ENCODE data around the gene HS2ST1. TPM values are rescaled to one million over a fixed set of nuclear protein-coding genes. Genes with fewer than 3 reads are reported as not detected.
"Not testable (repeated sequence)": the region's sequence is repeated elsewhere in the genome, so short reads cannot be mapped to it uniquely, and the experiment has no call there.

Gene HS2ST1
- total and polyA plus RNA-seq, 5 donors from 2014 or later = 7.7 to 12.3 (median 8.0) TPM

GRCh38 chr1:87058343-87058649, 143.9 kb downstream of the HS2ST1 start:
- H3K4me1 Mint-ChIP-seq = peaks cover 17 to 47% (median 36%) of the 10 kb centered on the region in 4 donors
- H3K27me3 ChIP-seq (ENCODE audit: control insufficient read depth, insufficient read depth, low read length) = no peaks in the 10 kb centered on the region
- peaks cover 0 to 10% (median 0%) of the 10 kb centered on the region in 7 donors for H3K9me3 Mint-ChIP-seq
- H3K4me3 ChIP-seq (ENCODE audit: low read depth, low read length) = no peak overlapping the region
- no peak for ATAC-seq (ENCODE audit: low read depth in 2 of 2)
- H3K36me3 Mint-ChIP-seq = peaks cover 3% of the 10 kb centered on the region
- no peak overlapping the region for H3K27ac ChIP-seq (ENCODE audit: insufficient read depth, low read length, poor library complexity, severe bottlenecking)
- no peaks in the 10 kb centered on the region for H3K27me3 Mint-ChIP-seq
- H3K4me3 Mint-ChIP-seq = no peak overlapping the region
- no peak for DNase-seq
- no peak overlapping the region for H3K27ac Mint-ChIP-seq
- H3K9me3 ChIP-seq (ENCODE audit: control insufficient read depth in 2 of 2, low read length in 2 of 2) = no peaks in the 10 kb centered on the region
- no peaks in the 10 kb centered on the region for H3K4me1 ChIP-seq (ENCODE audit: control insufficient read depth, insufficient read depth, low read length, poor library complexity, severe bottlenecking)
- no peaks in the 10 kb centered on the region for H3K36me3 ChIP-seq (ENCODE audit: control insufficient read depth, insufficient read depth, low read length)

DNA sequence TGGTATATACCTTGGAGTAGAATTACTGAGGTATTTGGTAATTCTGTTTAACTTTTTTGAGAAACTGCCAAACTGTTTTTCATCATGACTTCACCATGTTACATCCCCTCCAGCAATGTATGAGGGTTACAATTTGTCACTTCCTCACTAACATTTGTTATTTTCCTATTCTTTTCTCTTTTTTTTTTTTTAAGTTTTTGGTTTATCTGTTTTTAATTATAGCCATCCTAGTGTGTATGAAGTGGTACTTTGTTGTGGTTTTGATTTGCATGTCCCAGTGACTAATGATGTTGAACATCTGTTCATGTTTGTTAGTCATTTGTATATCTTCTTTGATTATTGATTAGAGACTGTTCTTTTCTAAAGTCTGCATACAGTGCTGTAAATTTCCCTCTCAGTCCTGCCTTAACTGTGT, 147.3 kb downstream of the HS2ST1 start:
- Mint-ChIP-seq H3K4me3 (peak overlapping the region in 1 of 4 donors; percentile 50), H3K36me3 (peaks cover 3% of the 10 kb centered on the region), H3K4me1 (peaks cover 22 to 51% (median 37%) of the 10 kb centered on the region in 4 donors), H3K9me3 (peaks cover 0 to 10% (median 2%) of the 10 kb centered on the region in 7 donors), H3K27me3 (no peaks in the 10 kb centered on the region), H3K27ac (peak overlapping the region in 1 of 3 donors; percentile 26)
- Histone ChIP-seq H3K4me1 (ENCODE audit: control insufficient read depth, insufficient read depth, low read length, poor library complexity, severe bottlenecking) (no peaks in the 10 kb centered on the region), H3K27me3 (ENCODE audit: control insufficient read depth, insufficient read depth, low read length) (no peaks in the 10 kb centered on the region), H3K4me3 (ENCODE audit: low read depth, low read length) (no peak overlapping the region), H3K36me3 (ENCODE audit: control insufficient read depth, insufficient read depth, low read length) (no peaks in the 10 kb centered on the region), H3K27ac (ENCODE audit: insufficient read depth, low read length, poor library complexity, severe bottlenecking) (peak overlapping the region; percentile 7), H3K9me3 (ENCODE audit: control insufficient read depth in 2 of 2, low read length in 2 of 2) (no peaks in the 10 kb centered on the region)
- DNase-seq (peak in 2 of 3 donors; percentile 5 to 9), ATAC-seq (ENCODE audit: low read depth in 2 of 2) (peak; percentile 68)

DNA sequence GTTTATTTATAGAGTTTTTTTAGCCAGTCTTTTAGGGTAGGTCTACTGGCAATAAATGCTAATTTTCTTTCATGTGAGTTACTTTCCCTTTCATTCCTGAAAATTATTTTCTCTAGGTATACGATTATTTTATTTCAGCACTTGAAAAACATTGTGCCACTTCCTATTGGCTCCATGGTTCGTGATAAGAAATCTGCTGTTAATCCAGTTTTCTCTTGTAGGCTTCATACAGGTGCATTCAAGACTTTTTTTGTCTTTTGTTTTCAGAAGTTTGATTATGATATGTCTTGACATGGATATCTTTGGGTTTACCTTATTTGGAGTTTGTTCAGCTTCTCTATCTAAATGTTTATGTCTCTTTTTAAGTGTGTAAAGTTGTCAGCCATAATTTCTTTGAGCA, 148.3 kb downstream of the HS2ST1 start:
- Mint-ChIP-seq H3K27ac (no peak overlapping the region), H3K4me1 (peaks cover 24 to 53% (median 39%) of the 10 kb centered on the region in 4 donors)
- no peaks in the 10 kb centered on the region for H3K4me1 ChIP-seq (ENCODE audit: control insufficient read depth, insufficient read depth, low read length, poor library complexity, severe bottlenecking)

DNA sequence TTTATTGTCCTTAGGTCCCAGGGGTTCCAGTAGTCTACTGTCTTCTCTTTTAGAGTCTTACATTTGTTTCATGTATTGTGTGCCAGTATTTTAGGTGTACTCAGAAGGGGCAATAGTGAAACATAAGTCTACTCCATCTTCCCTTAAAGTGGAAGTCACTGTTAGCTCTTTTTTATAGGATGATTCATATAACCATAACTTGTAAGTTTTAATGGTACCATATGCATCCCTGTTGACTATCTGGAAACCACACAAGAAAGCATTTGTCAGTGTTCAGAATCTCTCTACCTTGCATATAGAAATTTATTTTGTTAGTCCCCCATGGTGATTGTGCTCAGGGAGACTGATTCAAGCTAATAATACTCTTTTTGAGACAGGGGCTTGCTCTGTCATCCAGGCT, 149.9 kb downstream of the HS2ST1 start:
- Mint-ChIP-seq H3K4me1 (peaks cover 26 to 42% (median 35%) of the 10 kb centered on the region in 4 donors), H3K36me3 (peaks cover 7% of the 10 kb centered on the region), H3K9me3 (peaks cover 0 to 10% (median 2%) of the 10 kb centered on the region in 7 donors), H3K4me3 (no peak overlapping the region), H3K27me3 (no peaks in the 10 kb centered on the region), H3K27ac (no peak overlapping the region)
- DNase-seq (no peak), ATAC-seq (ENCODE audit: low read depth in 2 of 2) (no peak)
- no peak overlapping the region for H3K27ac ChIP-seq (ENCODE audit: insufficient read depth, low read length, poor library complexity, severe bottlenecking)
- no peaks in the 10 kb centered on the region for H3K27me3 ChIP-seq (ENCODE audit: control insufficient read depth, insufficient read depth, low read length)
- H3K36me3 ChIP-seq (ENCODE audit: control insufficient read depth, insufficient read depth, low read length) = no peaks in the 10 kb centered on the region
- H3K4me3 ChIP-seq (ENCODE audit: low read depth, low read length) = no peak overlapping the region
- H3K9me3 ChIP-seq (ENCODE audit: control insufficient read depth in 2 of 2, low read length in 2 of 2) = no peaks in the 10 kb centered on the region
- H3K4me1 ChIP-seq (ENCODE audit: control insufficient read depth, insufficient read depth, low read length, poor library complexity, severe bottlenecking) = no peaks in the 10 kb centered on the region

More for the DNA sequence above, 148.3 kb downstream of the HS2ST1 start:
- Histone ChIP-seq H3K9me3 (ENCODE audit: control insufficient read depth in 2 of 2, low read length in 2 of 2) (no peaks in the 10 kb centered on the region), H3K27me3 (ENCODE audit: control insufficient read depth, insufficient read depth, low read length) (no peaks in the 10 kb centered on the region), H3K4me3 (ENCODE audit: low read depth, low read length) (no peak overlapping the region), H3K36me3 (ENCODE audit: control insufficient read depth, insufficient read depth, low read length) (no peaks in the 10 kb centered on the region), H3K27ac (ENCODE audit: insufficient read depth, low read length, poor library complexity, severe bottlenecking) (no peak overlapping the region)
- H3K4me3 Mint-ChIP-seq = no peak overlapping the region
- H3K9me3 Mint-ChIP-seq = peaks cover 0 to 10% (median 2%) of the 10 kb centered on the region in 7 donors
- no peak for ATAC-seq (ENCODE audit: low read depth in 2 of 2)
- no peaks in the 10 kb centered on the region for H3K27me3 Mint-ChIP-seq
- H3K36me3 Mint-ChIP-seq = peaks cover 7% of the 10 kb centered on the region
- no peak for DNase-seq

- ATAC-seq (ENCODE audit: low read depth in 2 of 2) = no peak
- Mint-ChIP-seq H3K36me3 (peaks cover 7% of the 10 kb centered on the region), H3K9me3 (peaks cover 0 to 10% (median 2%) of the 10 kb centered on the region in 7 donors), H3K4me3 (no peak overlapping the region), H3K4me1 (peaks cover 21 to 36% (median 31%) of the 10 kb centered on the region in 4 donors), H3K27me3 (no peaks in the 10 kb centered on the region), H3K27ac (no peak overlapping the region)
- H3K27me3 ChIP-seq (ENCODE audit: control insufficient read depth, insufficient read depth, low read length) = no peaks in the 10 kb centered on the region
- H3K9me3 ChIP-seq (ENCODE audit: control insufficient read depth in 2 of 2, low read length in 2 of 2) = no peaks in the 10 kb centered on the region
- no peak overlapping the region for H3K4me3 ChIP-seq (ENCODE audit: low read depth, low read length)
- no peak overlapping the region for H3K27ac ChIP-seq (ENCODE audit: insufficient read depth, low read length, poor library complexity, severe bottlenecking)
- H3K36me3 ChIP-seq (ENCODE audit: control insufficient read depth, insufficient read depth, low read length) = no peaks in the 10 kb centered on the region
- no peak for DNase-seq
- no peaks in the 10 kb centered on the region for H3K4me1 ChIP-seq (ENCODE audit: control insufficient read depth, insufficient read depth, low read length, poor library complexity, severe bottlenecking)
Observed at GRCh38 chr1:87064986-87065385, 150.6 kb downstream of the HS2ST1 start.

GRCh38 chr1:87066708-87067107, 152.3 kb downstream of the HS2ST1 start:
- H3K36me3 Mint-ChIP-seq; H3K36me3 ChIP-seq (ENCODE audit: control insufficient read depth, insufficient read depth, low read length); ATAC-seq (ENCODE audit: low read depth in 2 of 2); H3K9me3 Mint-ChIP-seq; H3K4me3 ChIP-seq (ENCODE audit: low read depth, low read length); H3K4me3 Mint-ChIP-seq; H3K27me3 Mint-ChIP-seq; H3K4me1 ChIP-seq (ENCODE audit: control insufficient read depth, insufficient read depth, low read length, poor library complexity, severe bottlenecking); H3K27me3 ChIP-seq (ENCODE audit: control insufficient read depth, insufficient read depth, low read length); H3K27ac ChIP-seq (ENCODE audit: insufficient read depth, low read length, poor library complexity, severe bottlenecking); DNase-seq; H3K27ac Mint-ChIP-seq; H3K9me3 ChIP-seq (ENCODE audit: control insufficient read depth in 2 of 2, low read length in 2 of 2): not testable (repeated sequence)
- peaks cover 12 to 30% (median 25%) of the 10 kb centered on the region in 4 donors for H3K4me1 Mint-ChIP-seq

- no peaks in the 10 kb centered on the region for H3K27me3 ChIP-seq (ENCODE audit: control insufficient read depth, insufficient read depth, low read length)
- H3K4me3 ChIP-seq (ENCODE audit: low read depth, low read length) = no peak overlapping the region
- Mint-ChIP-seq H3K27me3 (no peaks in the 10 kb centered on the region), H3K4me3 (no peak overlapping the region), H3K9me3 (no peaks in the 10 kb centered on the region), H3K36me3 (peaks cover 16% of the 10 kb centered on the region), H3K27ac (peak overlapping the region in 1 of 3 donors; percentile 66), H3K4me1 (peaks cover 0 to 12% (median 4%) of the 10 kb centered on the region in 4 donors)
- H3K4me1 ChIP-seq (ENCODE audit: control insufficient read depth, insufficient read depth, low read length, poor library complexity, severe bottlenecking) = no peaks in the 10 kb centered on the region
- no peaks in the 10 kb centered on the region for H3K36me3 ChIP-seq (ENCODE audit: control insufficient read depth, insufficient read depth, low read length)
- H3K27ac ChIP-seq (ENCODE audit: insufficient read depth, low read length, poor library complexity, severe bottlenecking) = no peak overlapping the region
- DNase-seq (no peak), ATAC-seq (ENCODE audit: low read depth in 2 of 2) (no peak)
- no peaks in the 10 kb centered on the region for H3K9me3 ChIP-seq (ENCODE audit: control insufficient read depth in 2 of 2, low read length in 2 of 2)
Observed at GRCh38 chr1:87072411-87072810, 158.0 kb downstream of the HS2ST1 start.

DNA sequence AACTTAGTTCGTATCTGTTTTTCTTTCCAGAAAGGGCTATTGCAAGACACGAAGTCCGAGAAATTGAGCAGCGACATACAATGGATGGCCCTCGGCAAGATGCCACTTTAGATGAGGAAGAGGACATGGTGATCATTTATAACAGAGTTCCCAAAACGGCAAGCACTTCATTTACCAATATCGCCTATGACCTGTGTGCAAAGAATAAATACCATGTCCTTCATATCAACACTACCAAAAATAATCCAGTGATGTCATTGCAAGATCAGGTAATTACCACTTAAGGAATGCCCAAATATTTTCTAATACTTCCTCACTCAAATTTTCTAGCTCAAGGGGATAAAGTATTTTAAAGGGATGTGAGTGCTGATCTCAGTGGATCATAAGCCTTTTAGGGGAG, 158.5 kb downstream of the HS2ST1 start:
- no peak overlapping the region for H3K27ac Mint-ChIP-seq
- H3K4me1 Mint-ChIP-seq = peaks cover 0 to 7% (median 3%) of the 10 kb centered on the region in 4 donors
- no peaks in the 10 kb centered on the region for H3K9me3 Mint-ChIP-seq
- Histone ChIP-seq H3K9me3 (ENCODE audit: control insufficient read depth in 2 of 2, low read length in 2 of 2) (no peaks in the 10 kb centered on the region), H3K27me3 (ENCODE audit: control insufficient read depth, insufficient read depth, low read length) (no peaks in the 10 kb centered on the region), H3K4me3 (ENCODE audit: low read depth, low read length) (no peak overlapping the region), H3K36me3 (ENCODE audit: control insufficient read depth, insufficient read depth, low read length) (no peaks in the 10 kb centered on the region), H3K4me1 (ENCODE audit: control insufficient read depth, insufficient read depth, low read length, poor library complexity, severe bottlenecking) (no peaks in the 10 kb centered on the region), H3K27ac (ENCODE audit: insufficient read depth, low read length, poor library complexity, severe bottlenecking) (no peak overlapping the region)
- H3K27me3 Mint-ChIP-seq = no peaks in the 10 kb centered on the region
- DNase-seq (no peak), ATAC-seq (ENCODE audit: low read depth in 2 of 2) (no peak)
- H3K36me3 Mint-ChIP-seq = peaks cover 16% of the 10 kb centered on the region
- no peak overlapping the region for H3K4me3 Mint-ChIP-seq
